Activated CD4-positive, alpha-beta T cell treated with anti-CD3 and anti-CD28 coated beads, Interleukin-2, amount 10 ng/mL, durations not matched to agents 7 days and 5 days (primary cell): ENCODE measurements around the gene BRSK2. TPM values are rescaled to one million over a fixed set of nuclear protein-coding genes. Genes with fewer than 3 reads are reported as not detected.
"Not testable (repeated sequence)": the region's sequence is repeated elsewhere in the genome, so short reads cannot be mapped to it uniquely, and the experiment has no call there.

Experiments used
- CTCF ChIA-PET: fragments of 350-600 bp; sonication (Branson Sonifier 250); formaldehyde crosslinking; loops from one replicate; lab custom pipeline; 2021; ENCODE audit warnings: antibody characterized with exemption; lab: Charles Lee
- POLR2A ChIA-PET: fragments of 350-600 bp; sonication (Branson Sonifier 250); formaldehyde crosslinking; loops from one replicate; lab custom pipeline; 2021; ENCODE audit warnings: antibody characterized with exemption; lab: Charles Lee
- DNase-seq: peaks from one replicate; pipeline ENCODE4 v3.0.0-alpha.2; 2020
- H3K27ac Mint-ChIP-seq: one replicate; pipeline ENCODE4 v1.8.0; 2021; ENCODE audit warnings: mild to moderate bottlenecking, moderate library complexity, mixed read lengths
- H3K27me3 Mint-ChIP-seq: one replicate; pipeline ENCODE4 v1.8.0; 2021; ENCODE audit warnings: mixed read lengths
- H3K36me3 Mint-ChIP-seq: one replicate; pipeline ENCODE4 v1.8.0; 2021; ENCODE audit warnings: low read depth, mixed read lengths
- H3K4me1 Mint-ChIP-seq: one replicate; pipeline ENCODE4 v1.8.0; 2021; ENCODE audit warnings: mixed read lengths
- H3K4me3 Mint-ChIP-seq: one replicate; pipeline ENCODE4 v1.8.0; 2021; ENCODE audit warnings: mild to moderate bottlenecking, moderate library complexity, mixed read lengths
- H3K9me3 Mint-ChIP-seq: one replicate; pipeline ENCODE4 v1.8.0; 2021; ENCODE audit warnings: mixed read lengths
- total RNA-seq, 2 experiments: library from RNA; stranded (reverse); gene quantifications; one replicate each; pipeline ENCODE4 v1.2.3, GENCODE V29; 2021

BRSK2 gene
- total RNA-seq, 2 experiments from 2014 or later: not detected

- Mint-ChIP-seq H3K36me3 (peaks cover 4% of the 10 kb centered on the region), H3K9me3 (peaks cover 22% of the 10 kb centered on the region), H3K4me3 (no peak overlapping the region), H3K27me3 (no peaks in the 10 kb centered on the region), H3K27ac (no peak overlapping the region), H3K4me1 (no peaks in the 10 kb centered on the region)
- DNase-seq: no peak
- ChIA-PET POLR2A (no interaction called here), CTCF (interaction anchor here (1.0 kb wide), 1 partner anchor 106 kb away, joined by 3 read pairs; the partner anchor contains the start of gene TOLLIP)
These were observed 25.9 kb downstream of the BRSK2 start for GRCh38 chr11:1415631-1416030.

DNA sequence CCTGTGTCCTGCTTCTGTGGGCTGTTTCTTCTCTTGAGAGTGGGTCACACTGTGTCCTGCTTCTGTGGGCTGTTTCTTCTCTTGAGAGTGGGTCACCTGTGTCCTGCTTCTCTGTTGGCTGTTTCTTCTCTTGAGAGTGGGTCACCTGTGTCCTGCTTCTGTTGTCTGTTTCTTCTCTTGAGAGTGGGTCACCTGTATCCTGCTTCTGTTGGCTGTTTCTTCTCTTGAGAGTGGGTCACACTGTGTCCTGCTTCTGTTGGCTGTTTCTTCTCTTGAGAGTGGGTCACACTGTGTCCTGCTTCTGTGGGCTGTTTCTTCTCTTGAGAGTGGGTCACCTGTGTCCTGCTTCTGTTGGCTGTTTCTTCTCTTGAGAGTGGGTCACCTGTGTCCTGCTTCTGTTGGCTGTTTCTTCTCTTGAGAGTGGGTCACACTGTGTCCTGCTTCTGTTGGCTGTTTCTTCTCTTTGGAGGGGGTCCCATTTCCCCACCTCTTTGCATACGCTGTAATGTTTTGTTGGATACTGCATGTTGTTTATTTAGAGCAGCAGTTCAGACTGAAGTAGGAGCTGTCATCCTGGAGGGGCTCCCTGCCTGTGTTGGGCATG is 28.6 kb downstream of the BRSK2 start:
- H3K27ac Mint-ChIP-seq, DNase-seq, CTCF ChIA-PET, H3K4me3 Mint-ChIP-seq, H3K4me1 Mint-ChIP-seq, POLR2A ChIA-PET, H3K36me3 Mint-ChIP-seq, H3K27me3 Mint-ChIP-seq: not testable (repeated sequence)
- H3K9me3 Mint-ChIP-seq: peaks cover 22% of the 10 kb centered on the region

GRCh38 chr11:1419811-1420210 is 30.1 kb downstream of the BRSK2 start:
- CTCF ChIA-PET: no interaction called here
- Mint-ChIP-seq H3K27ac (no peak overlapping the region), H3K4me3 (no peak overlapping the region), H3K9me3 (peaks cover 19% of the 10 kb centered on the region), H3K36me3 (peaks cover 4% of the 10 kb centered on the region), H3K27me3 (no peaks in the 10 kb centered on the region), H3K4me1 (no peaks in the 10 kb centered on the region)
- POLR2A ChIA-PET: no interaction called here
- DNase-seq: no peak

DNA sequence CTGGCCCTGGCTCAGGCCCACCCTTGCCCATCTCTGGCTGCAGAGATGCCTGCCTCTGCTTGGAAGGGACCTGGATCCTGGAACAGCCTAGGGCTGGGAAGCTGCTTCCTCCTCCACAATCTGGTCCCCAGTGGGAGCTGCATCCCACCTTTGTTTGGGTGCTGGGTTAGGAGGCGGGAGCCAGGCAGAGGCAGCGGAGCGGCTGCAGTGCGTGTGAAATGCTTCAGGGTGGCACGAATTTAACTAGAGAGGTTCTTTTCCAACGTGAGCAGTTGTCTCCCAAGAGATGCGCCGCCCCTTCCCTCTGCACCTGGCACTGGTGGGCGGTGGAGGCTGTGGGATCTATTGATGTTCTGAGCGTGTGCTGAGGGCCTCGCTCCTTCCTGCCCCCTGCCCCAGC is 31.6 kb downstream of the BRSK2 start:
- Mint-ChIP-seq H3K4me3 (no peak overlapping the region), H3K27ac (no peak overlapping the region), H3K4me1 (no peaks in the 10 kb centered on the region), H3K27me3 (no peaks in the 10 kb centered on the region), H3K36me3 (peaks cover 4% of the 10 kb centered on the region), H3K9me3 (peaks cover 19% of the 10 kb centered on the region)
- no peak for DNase-seq
- ChIA-PET POLR2A (no interaction called here), CTCF (no interaction called here)

GRCh38 chr11:1422481-1422880 is 32.7 kb downstream of the BRSK2 start:
- CTCF ChIA-PET: interaction anchor here (1.2 kb wide), 1 partner anchor 10 kb away, joined by 3 read pairs; no protein-coding TSS in a partner anchor
- Mint-ChIP-seq H3K27me3 (no peaks in the 10 kb centered on the region), H3K4me3 (no peak overlapping the region), H3K36me3 (peaks cover 2% of the 10 kb centered on the region), H3K27ac (no peak overlapping the region), H3K4me1 (no peaks in the 10 kb centered on the region), H3K9me3 (peaks cover 13% of the 10 kb centered on the region)
- no peak for DNase-seq
- POLR2A ChIA-PET: no interaction called here

GRCh38 chr11:1422981-1423380 is 33.2 kb downstream of the BRSK2 start:
- no peaks in the 10 kb centered on the region for H3K4me1 Mint-ChIP-seq
- no peaks in the 10 kb centered on the region for H3K27me3 Mint-ChIP-seq
- ChIA-PET CTCF (interaction anchor here (1.2 kb wide), 1 partner anchor 10 kb away, joined by 3 read pairs; no protein-coding TSS in a partner anchor), POLR2A (no interaction called here)
- no peak for DNase-seq
- H3K27ac Mint-ChIP-seq: no peak overlapping the region
- no peak overlapping the region for H3K4me3 Mint-ChIP-seq
- H3K36me3 Mint-ChIP-seq: peaks cover 2% of the 10 kb centered on the region
- H3K9me3 Mint-ChIP-seq: peaks cover 13% of the 10 kb centered on the region

- peaks cover 12% of the 10 kb centered on the region for H3K9me3 Mint-ChIP-seq
- H3K36me3 Mint-ChIP-seq, H3K4me3 Mint-ChIP-seq, H3K27ac Mint-ChIP-seq, H3K27me3 Mint-ChIP-seq, H3K4me1 Mint-ChIP-seq, POLR2A ChIA-PET, DNase-seq, CTCF ChIA-PET: not testable (repeated sequence)
These were observed 33.7 kb downstream of the BRSK2 start for GRCh38 chr11:1423406-1423805.

- Mint-ChIP-seq H3K4me3 (no peak overlapping the region), H3K4me1 (no peaks in the 10 kb centered on the region), H3K9me3 (peaks cover 6% of the 10 kb centered on the region), H3K27me3 (no peaks in the 10 kb centered on the region), H3K27ac (no peak overlapping the region), H3K36me3 (no peaks in the 10 kb centered on the region)
- no peak for DNase-seq
- ChIA-PET POLR2A (no interaction called here), CTCF (no interaction called here)
These were observed 35.3 kb downstream of the BRSK2 start for GRCh38 chr11:1425006-1425405.

GRCh38 chr11:1425439-1425838 is 35.7 kb downstream of the BRSK2 start:
- H3K27ac Mint-ChIP-seq: no peak overlapping the region
- H3K27me3 Mint-ChIP-seq: no peaks in the 10 kb centered on the region
- POLR2A ChIA-PET: no interaction called here
- H3K9me3 Mint-ChIP-seq: peaks cover 6% of the 10 kb centered on the region
- CTCF ChIA-PET: no interaction called here
- no peak overlapping the region for H3K4me3 Mint-ChIP-seq
- H3K36me3 Mint-ChIP-seq: no peaks in the 10 kb centered on the region
- DNase-seq: no peak
- H3K4me1 Mint-ChIP-seq: no peaks in the 10 kb centered on the region

DNA sequence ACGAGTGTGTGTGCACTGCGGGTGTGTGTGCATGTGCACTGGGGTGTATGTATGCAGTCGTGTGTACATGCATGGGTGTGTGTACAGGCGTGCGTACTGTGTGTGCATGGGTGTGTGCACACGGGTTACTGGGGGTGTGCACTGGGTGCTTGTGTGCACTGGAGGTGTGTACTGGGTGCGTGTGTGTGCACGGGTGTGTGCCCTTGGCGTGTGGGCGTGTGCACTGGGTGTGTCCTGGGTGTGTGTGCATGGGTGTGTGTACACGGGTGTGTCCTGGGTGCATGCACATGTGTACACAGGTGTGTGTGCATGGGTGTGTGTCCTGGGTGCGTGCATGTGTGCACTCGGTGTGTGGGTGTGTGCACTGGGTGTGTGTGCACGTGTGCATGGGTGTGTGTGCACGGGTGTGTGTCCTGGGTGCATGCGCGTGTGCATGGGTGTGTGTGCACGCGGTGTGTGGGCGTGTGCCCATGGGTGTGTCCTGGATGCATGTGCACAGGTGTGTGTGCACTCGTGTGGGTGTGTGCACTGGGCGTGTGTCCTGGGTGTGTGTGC is 39.1 kb downstream of the BRSK2 start:
- Mint-ChIP-seq H3K4me1 (no peaks in the 10 kb centered on the region), H3K4me3 (no peak overlapping the region), H3K27ac (no peak overlapping the region), H3K9me3 (peaks cover 6% of the 10 kb centered on the region), H3K27me3 (no peaks in the 10 kb centered on the region), H3K36me3 (no peaks in the 10 kb centered on the region)
- no peak for DNase-seq
- ChIA-PET POLR2A (no interaction called here), CTCF (no interaction called here)

DNA sequence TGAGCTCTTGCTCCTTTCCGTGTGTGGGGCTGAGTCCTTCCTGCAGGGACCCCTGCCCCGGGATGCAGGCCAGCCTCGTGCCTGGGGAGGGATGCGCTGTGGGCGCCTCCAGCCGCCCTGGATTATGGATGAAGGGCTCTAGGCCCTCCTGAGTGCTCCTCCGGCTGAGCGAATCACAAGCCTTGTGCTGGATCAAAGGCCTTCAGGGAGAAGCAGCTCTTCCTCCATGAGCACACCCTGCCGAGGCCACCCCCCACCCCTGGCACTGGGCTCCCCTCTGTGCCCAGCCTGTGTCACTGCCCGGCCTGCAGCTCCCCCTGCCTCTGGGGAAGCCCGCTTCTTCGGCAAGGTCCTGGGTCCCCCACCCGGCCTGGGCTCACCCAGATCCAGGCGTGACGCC is 43.8 kb downstream of the BRSK2 start:
- Mint-ChIP-seq H3K4me3 (no peak overlapping the region), H3K36me3 (no peaks in the 10 kb centered on the region), H3K4me1 (no peaks in the 10 kb centered on the region), H3K27me3 (no peaks in the 10 kb centered on the region), H3K9me3 (peaks cover 6% of the 10 kb centered on the region), H3K27ac (no peak overlapping the region)
- ChIA-PET CTCF (no interaction called here), POLR2A (no interaction called here)
- DNase-seq: no peak

DNA sequence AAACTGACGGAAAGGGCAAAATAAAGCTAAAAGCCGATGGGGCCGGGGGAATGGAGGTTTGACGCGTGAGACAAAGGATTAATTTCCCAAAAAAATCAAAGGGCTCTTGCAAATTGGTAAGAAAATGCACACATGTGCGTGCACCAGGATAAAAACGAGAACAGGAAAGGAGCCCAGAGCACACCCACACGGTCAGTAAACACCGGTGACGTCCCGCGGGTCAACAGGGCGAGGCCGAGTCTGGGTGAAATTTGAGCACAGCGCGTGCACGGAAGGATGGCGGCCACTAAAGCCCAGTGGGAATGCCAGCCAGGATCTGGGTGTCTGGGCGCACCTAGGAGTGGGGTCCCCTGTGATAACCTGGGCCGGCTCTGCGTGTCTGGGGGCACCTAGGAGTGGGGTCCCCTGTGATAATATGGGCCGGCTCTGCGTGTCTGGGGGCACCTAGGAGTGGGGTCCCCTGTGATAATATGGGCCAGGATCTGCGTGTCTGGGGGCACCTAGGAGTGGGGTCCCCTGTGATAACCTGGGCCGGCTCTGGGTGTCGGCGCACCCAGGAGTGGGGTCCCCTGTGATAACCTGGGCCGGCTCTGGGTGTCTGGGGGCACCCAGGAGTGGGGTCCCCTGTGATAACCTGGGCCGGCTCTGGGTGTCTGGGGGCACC is 44.4 kb downstream of the BRSK2 start:
- Mint-ChIP-seq H3K36me3 (no peaks in the 10 kb centered on the region), H3K27ac (no peak overlapping the region), H3K4me1 (no peaks in the 10 kb centered on the region), H3K27me3 (no peaks in the 10 kb centered on the region), H3K4me3 (no peak overlapping the region), H3K9me3 (peaks cover 1% of the 10 kb centered on the region)
- CTCF ChIA-PET: no interaction called here
- DNase-seq: no peak
- POLR2A ChIA-PET: no interaction called here

GRCh38 chr11:1435479-1435819 is 45.7 kb downstream of the BRSK2 start:
- not testable (repeated sequence) for H3K4me1 Mint-ChIP-seq

More at GRCh38 chr11:1435479-1435819, 45.7 kb downstream of the BRSK2 start:
- H3K4me3 Mint-ChIP-seq, H3K27me3 Mint-ChIP-seq, H3K27ac Mint-ChIP-seq, H3K36me3 Mint-ChIP-seq, CTCF ChIA-PET, POLR2A ChIA-PET, DNase-seq, H3K9me3 Mint-ChIP-seq: not testable (repeated sequence)
